Panc1 (cell line): ENCODE results near the gene FAF1. TPM values are rescaled to one million over a fixed set of nuclear protein-coding genes. Genes with fewer than 3 reads are reported as not detected.

Experiments
- ATAC-seq: fragments of 200-7000 bp; cut with Tn5 transposase; 2 replicates; pipeline ENCODE4 v1.9.1; 2020; ENCODE audit warnings: mild to moderate bottlenecking, moderate library complexity
- BruUV-seq: library from RNA; stranded (reverse); fragments of 400-500 nt; replicated peaks from 2 replicates; lab custom pipeline; 2021; lab: Mats Ljungman, UMichigan
- CTCF ChIA-PET: fragments of 300-600 bp; sonication (Branson Sonifier 250); formaldehyde crosslinking; loops from one replicate; lab custom pipeline; 2022; ENCODE audit warnings: antibody characterized with exemption; lab: Charles Lee
- POLR2A ChIA-PET: fragments of 300-600 bp; sonication (Branson Sonifier 250); formaldehyde crosslinking; loops from one replicate; lab custom pipeline; 2022; ENCODE audit warnings: antibody characterized with exemption; lab: Charles Lee
- DNase-seq: peaks from one replicate; pipeline ENCODE4 v3.0.0-alpha.2; 2010; ENCODE audit warnings: low read depth, low spot score
- H3K27ac ChIP-seq: 2 replicates; pipeline ENCODE4 v1.5.1; 2011; ENCODE audit warnings: mild to moderate bottlenecking, low read length, inconsistent platforms
- H3K27me3 ChIP-seq: fragments of 200-500 bp; sonication (Bioruptor generic); 2 replicates; pipeline ENCODE4 v1.6.0; 2014; ENCODE audit warnings: low read length, inconsistent platforms; ENCODE audit not compliant: control insufficient read depth, insufficient read depth
- H3K36me3 ChIP-seq: fragments of 200-500 bp; sonication (Bioruptor generic); 2 replicates; pipeline ENCODE4 v1.5.1; 2014; ENCODE audit warnings: inconsistent platforms, mild to moderate bottlenecking, low read length, moderate library complexity; ENCODE audit not compliant: control insufficient read depth, insufficient read depth
- H3K4me1 ChIP-seq: 2 replicates; pipeline ENCODE4 v1.5.1; 2011; ENCODE audit warnings: inconsistent platforms, mild to moderate bottlenecking, low read length, moderate library complexity; ENCODE audit not compliant: control insufficient read depth, insufficient read depth
- H3K4me3 ChIP-seq, 2 experiments: 2 replicates each; pipeline ENCODE4 v1.5.1; 2011 to 2012; ENCODE audit warnings: low read depth in 2 of 2, low read length in 2 of 2, mild to moderate bottlenecking in 2 of 2, inconsistent platforms in 1 of 2, moderate library complexity in 1 of 2
- H3K9me3 ChIP-seq: fragments of 200-500 bp; sonication (Bioruptor generic); 2 replicates; pipeline ENCODE4 v1.5.1; 2014; ENCODE audit warnings: low read depth, mild to moderate bottlenecking, inconsistent platforms, low read length, moderate library complexity; ENCODE audit not compliant: control insufficient read depth, insufficient read depth
- CTCF ChIP-seq: fragments of 450-650 bp; IDR thresholded peaks from 2 replicates; pipeline ENCODE4 v1.5.1; 2017; ENCODE audit warnings: mild to moderate bottlenecking
- POLR2AphosphoS5 ChIP-seq: IDR thresholded peaks from 2 replicates; pipeline ENCODE4 v1.6.1; 2012; ENCODE audit warnings: mild to moderate bottlenecking, low read depth, low read length, moderate library complexity
- REST ChIP-seq, 2 experiments: IDR thresholded peaks; 2 replicates each; pipeline ENCODE4 v1.6.1; 2011 to 2012; ENCODE audit warnings: low read depth in 2 of 2, control low read depth in 1 of 2, low read length in 1 of 2, mild to moderate bottlenecking in 1 of 2, moderate library complexity in 1 of 2; ENCODE audit not compliant: insufficient read depth in 1 of 2
- SIN3A ChIP-seq: IDR thresholded peaks from 2 replicates; pipeline ENCODE4 v1.6.1; 2012; ENCODE audit warnings: low read depth, mild to moderate bottlenecking, low read length, moderate library complexity, borderline replicate concordance; ENCODE audit not compliant: insufficient read depth
- TCF7L2 ChIP-seq: IDR thresholded peaks from 2 replicates; pipeline ENCODE4 v1.6.1; 2011; ENCODE audit warnings: mild to moderate bottlenecking, low read depth, low read length, inconsistent platforms
- in situ Hi-C: cut with HindIII; loops from 2 replicates; pipeline ENCODE4 v1.10.0; 2016; ENCODE audit warnings: low sequenced_read_pairs, low pct_unique_long_range_greater_than_20kb
- intact Hi-C: fragments of 100-400 bp; cut with micrococcal nuclease; formaldehyde crosslinking; loops from one replicate; pipeline ENCODE4 v1.10.0; 2022; ENCODE audit not compliant: unreplicated experiment
- total RNA-seq: library from RNA; stranded (reverse); gene quantifications from one replicate; pipeline ENCODE4 v1.2.1, GENCODE V29; 2021; ENCODE audit not compliant: unreplicated experiment

FAF1 gene
- total RNA-seq, 1 experiment from 2014 or later: 101 TPM

- Histone ChIP-seq H3K9me3 (no peaks in the 10 kb centered on the region), H3K4me1 (no peaks in the 10 kb centered on the region), H3K36me3 (no peaks in the 10 kb centered on the region; the same call in 1 of the 2 replicates), H3K4me3 (no peak overlapping the region), H3K27ac (no peak overlapping the region), H3K27me3 (no peaks in the 10 kb centered on the region)
- no TSS peak for BruUV-seq
- ATAC-seq (no peak), DNase-seq (no peak)
- in situ Hi-C loops: no loop called here
- POLR2A ChIA-PET: no interaction called here
- TF ChIP-seq POLR2AphosphoS5 (no peak), SIN3A (no peak), REST (IDR thresholded peaks at IDR 0.05; ENCODE audit: insufficient read depth in 1 of 2, low read depth in 2 of 2, low read length in 1 of 2) (no peak), CTCF (no peak), TCF7L2 (no peak)
- CTCF ChIA-PET: no interaction called here
- intact Hi-C loops: no loop called here
Observed at GRCh38 chr1:50526431-50526830, 433.6 kb downstream of the FAF1 start.

GRCh38 chr1:50523548-50523947, 436.5 kb downstream of the FAF1 start:
- intact Hi-C loops (no loop called here), in situ Hi-C loops (no loop called here)
- Histone ChIP-seq H3K27me3 (no peaks in the 10 kb centered on the region), H3K4me3 (no peak overlapping the region), H3K9me3 (no peaks in the 10 kb centered on the region), H3K4me1 (no peaks in the 10 kb centered on the region), H3K36me3 (no peaks in the 10 kb centered on the region), H3K27ac (no peak overlapping the region)
- BruUV-seq: no TSS peak
- CTCF ChIA-PET: no interaction called here
- no peak for DNase-seq
- ATAC-seq: no peak
- TF ChIP-seq POLR2AphosphoS5 (no peak), REST (IDR thresholded peaks at IDR 0.05; ENCODE audit: insufficient read depth in 1 of 2, low read depth in 2 of 2, low read length in 1 of 2) (no peak), SIN3A (no peak), CTCF (no peak), TCF7L2 (no peak)
- POLR2A ChIA-PET: no interaction called here
